MCF 10A (cell line): Measurements from ENCODE around the gene MPRIP. TPM values are rescaled to one million over a fixed set of nuclear protein-coding genes. Genes with fewer than 3 reads are reported as not detected.

Source experiments
- BruUV-seq: library from RNA; stranded (reverse); fragments of 400-500 nt; replicated peaks from 2 replicates; lab custom pipeline; 2021; lab: Mats Ljungman, UMichigan
- CTCF ChIA-PET: fragments of 300-600 bp; sonication (Branson Sonifier 250); formaldehyde crosslinking; extraction: SDS; loops from one replicate; lab custom pipeline; 2021; ENCODE audit warnings: antibody characterized with exemption, inconsistent platforms; lab: Yijun Ruan, JAX
- POLR2A ChIA-PET: fragments of 300-600, 350-650 bp; sonication (Branson Sonifier 250); formaldehyde crosslinking; extraction: SDS; loops from one replicate; lab custom pipeline; 2020; ENCODE audit warnings: antibody characterized with exemption, inconsistent platforms; lab: Yijun Ruan, JAX
- DNase-seq: peaks from one replicate; pipeline ENCODE4 v3.0.0-alpha.2; 2018; ENCODE audit not compliant: unreplicated experiment
- H3K27ac Mint-ChIP-seq: one replicate; pipeline ENCODE4 v1.8.0; 2022; ENCODE audit warnings: mild to moderate bottlenecking, low read depth, mixed read lengths; ENCODE audit not compliant: unreplicated experiment
- H3K27me3 Mint-ChIP-seq: one replicate; pipeline ENCODE4 v1.8.0; 2022; ENCODE audit warnings: mixed read lengths; ENCODE audit not compliant: insufficient read depth, unreplicated experiment
- H3K36me3 Mint-ChIP-seq: one replicate; pipeline ENCODE4 v1.8.0; 2022; ENCODE audit warnings: mild to moderate bottlenecking, moderate library complexity, mixed read lengths; ENCODE audit not compliant: insufficient read depth, unreplicated experiment
- H3K4me1 Mint-ChIP-seq: one replicate; pipeline ENCODE4 v1.8.0; 2022; ENCODE audit warnings: mixed read lengths; ENCODE audit not compliant: insufficient read depth, unreplicated experiment
- H3K4me3 Mint-ChIP-seq: one replicate; pipeline ENCODE4 v1.8.0; 2022; ENCODE audit warnings: mild to moderate bottlenecking, moderate library complexity, mixed read lengths; ENCODE audit not compliant: unreplicated experiment
- H3K9me3 Mint-ChIP-seq: one replicate; pipeline ENCODE4 v1.8.0; 2022; ENCODE audit warnings: mixed read lengths; ENCODE audit not compliant: unreplicated experiment
- CTCF ChIP-seq: fragments of 200-600 bp; IDR thresholded peaks from one replicate; pipeline ENCODE4 v1.8.0; 2022; ENCODE audit warnings: antibody characterized with exemption, mild to moderate bottlenecking; ENCODE audit not compliant: unreplicated experiment
- intact Hi-C: fragments of 100-400 bp; cut with micrococcal nuclease; formaldehyde crosslinking; loops from 2 replicates; pipeline ENCODE4 v1.14.1; 2022
- total RNA-seq: library from RNA; stranded (reverse); gene quantifications from 2 replicates; pipeline ENCODE4 v1.2.3, GENCODE V29; 2022

MPRIP gene
- total RNA-seq, 1 experiment from 2014 or later: 230 TPM

- CTCF ChIA-PET: interaction anchor here (0.8 kb wide), 1 partner anchor 9 kb away, joined by 4 read pairs; no protein-coding TSS in a partner anchor
- H3K9me3 Mint-ChIP-seq: no peaks in the 10 kb centered on the region
- TF ChIP-seq CTCF: no peak
- POLR2A ChIA-PET: no interaction called here
- H3K4me3 Mint-ChIP-seq: no peak overlapping the region
- no peak for DNase-seq
- peaks cover 43% of the 10 kb centered on the region for H3K36me3 Mint-ChIP-seq
- H3K4me1 Mint-ChIP-seq: peaks cover 5% of the 10 kb centered on the region
- H3K27me3 Mint-ChIP-seq: no peaks in the 10 kb centered on the region
- H3K27ac Mint-ChIP-seq: no peak overlapping the region
- BruUV-seq: no TSS peak
- intact Hi-C loops: no loop called here
Observed at GRCh38 chr17:17080181-17080631, 37.9 kb downstream of the MPRIP start.

GRCh38 chr17:17080781-17081180 lies 38.5 kb downstream of the MPRIP start:
- POLR2A ChIA-PET: no interaction called here
- CTCF ChIA-PET: no interaction called here
- H3K4me3 Mint-ChIP-seq: no peak overlapping the region
- no peak for TF ChIP-seq CTCF
- no TSS peak for BruUV-seq
- no peaks in the 10 kb centered on the region for H3K4me1 Mint-ChIP-seq
- no peak for DNase-seq
- intact Hi-C loops: no loop called here
- H3K36me3 Mint-ChIP-seq: peaks cover 43% of the 10 kb centered on the region
- no peaks in the 10 kb centered on the region for H3K27me3 Mint-ChIP-seq
- H3K27ac Mint-ChIP-seq: no peak overlapping the region
- no peaks in the 10 kb centered on the region for H3K9me3 Mint-ChIP-seq

GRCh38 chr17:17081304-17081940 lies 39.2 kb downstream of the MPRIP start:
- H3K36me3 Mint-ChIP-seq: peaks cover 43% of the 10 kb centered on the region
- DNase-seq: no peak
- no peak for TF ChIP-seq CTCF
- H3K4me3 Mint-ChIP-seq: no peak overlapping the region
- no peaks in the 10 kb centered on the region for H3K9me3 Mint-ChIP-seq
- no peaks in the 10 kb centered on the region for H3K4me1 Mint-ChIP-seq
- POLR2A ChIA-PET: no interaction called here
- CTCF ChIA-PET: interaction anchor here (0.6 kb wide), 1 partner anchor 509 kb away, joined by 3 read pairs; no protein-coding TSS in a partner anchor
- H3K27me3 Mint-ChIP-seq: no peaks in the 10 kb centered on the region
- H3K27ac Mint-ChIP-seq: no peak overlapping the region
- intact Hi-C loops: no loop called here
- BruUV-seq: no TSS peak

GRCh38 chr17:17082878-17083277 lies 40.6 kb downstream of the MPRIP start:
- no peak for TF ChIP-seq CTCF

More at GRCh38 chr17:17082878-17083277, 40.6 kb downstream of the MPRIP start:
- peaks cover 38% of the 10 kb centered on the region for H3K36me3 Mint-ChIP-seq
- H3K27ac Mint-ChIP-seq: no peak overlapping the region
- no peak for DNase-seq
- POLR2A ChIA-PET: no interaction called here
- BruUV-seq: no TSS peak
- intact Hi-C loops: no loop called here
- CTCF ChIA-PET: no interaction called here
- no peak overlapping the region for H3K4me3 Mint-ChIP-seq
- peaks cover 2% of the 10 kb centered on the region for H3K4me1 Mint-ChIP-seq
- no peaks in the 10 kb centered on the region for H3K27me3 Mint-ChIP-seq
- no peaks in the 10 kb centered on the region for H3K9me3 Mint-ChIP-seq
